Adrenal gland (tissue), 12 donors: Measurements from ENCODE around the gene TGFB2. TPM values are rescaled to one million over a fixed set of nuclear protein-coding genes. Genes with fewer than 3 reads are reported as not detected.

Experiments
- DNase-seq, 7 donors: peaks; one replicate each; pipeline ENCODE4 v3.0.0-alpha.2; 2019 to 2020
- H3K27ac ChIP-seq, 5 donors: fragments of 200-600 bp; sonication (generic) in 4 of 5; 1 replicate in 3 of 5; 2 replicates in 2 of 5; pipeline versions ENCODE4 v1.5.1 to v1.8.0; 2016 to 2020; ENCODE audit warnings: mild to moderate bottlenecking in 1 of 5
- H3K27me3 ChIP-seq: fragments of 200-600 bp; 2 replicates; pipeline ENCODE4 v1.8.0; 2021
- H3K36me3 ChIP-seq, 2 donors: fragments of 200-600 bp; replicated peaks in 1 of 2; 1 replicate in 1 of 2; 2 replicates in 1 of 2; pipeline versions ENCODE4 v1.5.1 to v1.8.0; 2018 to 2022
- H3K4me1 ChIP-seq, 2 donors: fragments of 200-600 bp; replicated peaks in 1 of 2; 1 replicate in 1 of 2; 2 replicates in 1 of 2; pipeline versions ENCODE4 v1.5.1 to v1.8.0; 2018 to 2021
- H3K4me3 ChIP-seq, 4 donors: fragments of 200-600 bp; sonication (generic) in 3 of 4; one replicate each; pipeline ENCODE4 v1.5.1; 2016 to 2018
- H3K9me3 ChIP-seq, 3 donors: fragments of 200-600 bp; sonication (generic) in 1 of 3; replicated peaks in 1 of 3; 1 replicate in 2 of 3; 2 replicates in 1 of 3; pipeline versions ENCODE4 v1.5.1 to v1.8.0; 2016 to 2021
- CTCF ChIP-seq, 6 experiments: fragments of 450-650 bp in 4 of 6; fragments of 200-600 bp in 2 of 6; sonication (generic) in 1 of 6; IDR thresholded peaks; 1 replicate in 5 of 6; 2 replicates in 1 of 6; pipeline versions ENCODE4 v1.5.1 to v1.8.0; 2016 to 2021; ENCODE audit warnings: antibody characterized with exemption in 6 of 6, mild to moderate bottlenecking in 2 of 6, moderate library complexity in 1 of 6
- POLR2A ChIP-seq, 2 donors: fragments of 450-650 bp; IDR thresholded peaks; one replicate each; pipeline ENCODE4 v1.6.1; 2017; ENCODE audit warnings: antibody characterized with exemption in 2 of 2, mild to moderate bottlenecking in 2 of 2, moderate library complexity in 1 of 2
- WGBS, 4 donors: extraction: QIAGEN DNeasy Blood & Tissue Kit in 2 of 4; methylation state at CpG; one replicate each; pipeline versions ENCODE4 v1.1.5 to v1.1.7; 2013 to 2017; 5-methylcytosine and 5-hydroxymethylcytosine counted together
- intact Hi-C, 2 donors: fragments of 100-400 bp; cut with DNase I; formaldehyde crosslinking; loops; one replicate each; pipeline versions ENCODE4 v1.14.1 to v1.15.0; 2022 to 2023
- polyA plus RNA-seq, 3 donors: library from polyadenylated mRNA; stranded (reverse); fragments of 200-250 nt in 2 of 3; fragments of 350-450 nt in 1 of 3; fragmentation: Illumina TruSeq in 1 of 3; extraction: RNeasy Lipid Tissue Mini Kit (QIAGEN cat#74804) in 1 of 3; gene quantifications; one replicate each; pipeline ENCODE4 v1.2.3, GENCODE V29; 2013 to 2014
- total RNA-seq, 9 donors: library from RNA; depleted of rRNA in 4 of 9; stranded (reverse); fragments of >200 nt in 4 of 9; fragments of 120-200 nt in 1 of 9; fragmentation: NEBNext Ultra II Directional in 1 of 9; extraction: Animal tissue kit (Norgen Biotek cat#: 25700) in 1 of 9; gene quantifications; one replicate each; pipeline versions ENCODE4 v1.1.0 to v1.2.4, GENCODE V29; 2013 to 2023
- donor health status: healthy with polysubstance abuse.
- donor health status: Bipolar disorder and iron deficiency.
- donor health status: DM: yes; HTN: yes; CAD: no.
- donor health status: DM: no; HTN: no; CAD: no.
- donor health status: DM: no; HTN: no; CAD: no.
- donor health status: DM: yes; HTN: yes; CAD: no.

Gene TGFB2
- total and polyA plus RNA-seq, 12 donors = 0.24 to 4.2 (median 1.7) TPM

- no peak for TF ChIP-seq POLR2A (IDR thresholded peaks at IDR 0.05)
- no peak for TF ChIP-seq CTCF (IDR thresholded peaks at IDR 0.05)
- Histone ChIP-seq H3K4me3 (no peak overlapping the region), H3K36me3 (no peaks in the 10 kb centered on the region), H3K9me3 (no peaks in the 10 kb centered on the region), H3K27me3 (no peaks in the 10 kb centered on the region), H3K4me1 (no peaks in the 10 kb centered on the region), H3K27ac (no peak overlapping the region)
- 92 to 97% (median 94%) methylated on average over 12 of the region's 12 CpGs for WGBS, 4 donors
- no peak for DNase-seq
- intact Hi-C loops = no loop called here
These were observed 56.4 kb downstream of the TGFB2 start for GRCh38 chr1:218401441-218401997.

- Histone ChIP-seq H3K27ac (no peak overlapping the region), H3K4me3 (no peak overlapping the region), H3K36me3 (no peaks in the 10 kb centered on the region), H3K9me3 (no peaks in the 10 kb centered on the region), H3K27me3 (no peaks in the 10 kb centered on the region), H3K4me1 (no peaks in the 10 kb centered on the region)
- WGBS, 4 donors = 79 to 88% (median 84%) methylated on average over 7 to 8 of the region's 8 CpGs
- TF ChIP-seq POLR2A (IDR thresholded peaks at IDR 0.05) = no peak
- TF ChIP-seq CTCF (IDR thresholded peaks at IDR 0.05) = no peak
- intact Hi-C loops = no loop called here
- no peak for DNase-seq
These were observed 57.1 kb downstream of the TGFB2 start for GRCh38 chr1:218401998-218402785.

GRCh38 chr1:218402786-218403120, 57.6 kb downstream of the TGFB2 start:
- no peaks in the 10 kb centered on the region for H3K4me1 ChIP-seq
- no peak for TF ChIP-seq POLR2A (IDR thresholded peaks at IDR 0.05)
- TF ChIP-seq CTCF (IDR thresholded peaks at IDR 0.05) = no peak
- no peak overlapping the region for H3K27ac ChIP-seq
- H3K4me3 ChIP-seq = no peak overlapping the region
- 74 to 85% (median 81%) methylated on average over 7 of the region's 7 CpGs for WGBS, 4 donors
- H3K27me3 ChIP-seq = no peaks in the 10 kb centered on the region
- H3K36me3 ChIP-seq = no peaks in the 10 kb centered on the region
- H3K9me3 ChIP-seq = no peaks in the 10 kb centered on the region
- intact Hi-C loops = no loop called here
- DNase-seq = no peak

GRCh38 chr1:218403300-218403699, 58.2 kb downstream of the TGFB2 start:
- 79 to 87% (median 83%) methylated on average over 7 of the region's 7 CpGs for WGBS, 4 donors
- no peaks in the 10 kb centered on the region for H3K4me1 ChIP-seq
- DNase-seq = no peak
- TF ChIP-seq POLR2A (IDR thresholded peaks at IDR 0.05) (no peak), CTCF (IDR thresholded peaks at IDR 0.05) (no peak)
- no peaks in the 10 kb centered on the region for H3K27me3 ChIP-seq
- no peaks in the 10 kb centered on the region for H3K36me3 ChIP-seq
- intact Hi-C loops = no loop called here
- H3K9me3 ChIP-seq = no peaks in the 10 kb centered on the region
- H3K27ac ChIP-seq = no peak overlapping the region
- no peak overlapping the region for H3K4me3 ChIP-seq
